Measurements from ENCODE around the gene TGFB2. TPM values are rescaled to one million over a fixed set of nuclear protein-coding genes. Genes with fewer than 3 reads are reported as not detected.

Gene TGFB2
- total RNA-seq, 1 experiment from 2014 or later = 1.2 TPM

DNA sequence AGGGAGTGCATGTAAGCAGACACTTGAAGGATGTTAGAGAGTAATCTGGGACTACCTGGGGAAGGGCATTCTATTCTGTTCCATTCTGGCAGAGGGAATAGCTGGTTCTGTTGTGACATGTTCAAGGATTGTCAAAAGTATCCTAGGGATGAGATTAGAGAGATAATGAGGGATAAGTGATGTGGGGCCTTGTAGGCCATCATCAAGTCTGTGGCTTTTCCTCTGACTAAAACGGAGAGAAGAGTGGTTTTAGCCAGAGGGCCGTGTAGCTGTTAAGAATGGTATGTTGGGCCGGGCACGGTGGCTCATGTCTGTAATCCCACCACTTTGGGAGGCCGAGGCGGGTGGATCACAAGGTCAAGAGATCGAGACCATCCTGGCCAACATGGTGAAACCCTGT is 23.6 kb downstream of the TGFB2 start:
- CTCF ChIA-PET = no interaction called here
- POLR2A ChIA-PET (ENCODE audit: low non-redundant PET) = no interaction called here

DNA sequence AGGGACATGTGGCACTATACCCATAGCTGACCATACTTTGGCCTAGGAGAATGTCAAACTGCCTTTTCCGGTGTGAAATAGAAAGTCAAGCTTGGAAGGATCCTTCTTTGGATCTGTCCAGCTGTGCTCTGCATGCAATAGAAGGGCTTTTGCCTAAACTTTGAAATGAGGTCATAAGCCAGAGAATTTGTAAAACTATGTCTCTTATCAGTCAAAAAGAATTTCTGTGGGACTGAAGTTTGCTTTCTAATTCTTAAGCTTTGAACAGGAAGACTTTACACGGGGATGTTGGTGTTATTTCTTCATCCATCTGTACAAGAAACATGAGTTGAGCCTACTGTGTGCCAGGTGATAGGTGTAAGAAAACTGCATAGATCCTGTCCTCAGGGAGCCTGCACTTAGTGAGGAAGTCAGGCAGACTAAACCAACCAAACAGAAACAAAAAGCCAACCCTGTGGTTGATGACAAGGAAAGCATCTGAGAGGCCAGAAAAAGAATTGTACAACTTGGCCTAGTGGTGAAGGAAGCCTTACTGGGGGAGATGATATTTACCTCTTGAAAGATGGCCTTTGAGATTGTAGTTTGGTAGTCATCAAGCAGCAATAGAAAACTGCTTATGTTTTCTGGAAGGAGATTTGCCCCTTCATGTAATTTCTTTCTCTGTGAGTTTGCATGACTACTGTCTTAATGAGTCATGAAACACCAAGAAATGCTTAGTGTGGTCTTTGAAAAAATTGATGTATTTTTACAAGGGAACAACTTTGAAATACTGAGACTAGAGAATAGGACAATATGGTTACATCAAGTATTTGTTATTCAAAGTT is 24.8 kb downstream of the TGFB2 start:
- Histone ChIP-seq H3K27me3 (replicated peaks; ENCODE audit: insufficient read depth, low read depth, low read length, poor library complexity) (no peaks in the 10 kb centered on the region), H3K4me1 (ENCODE audit: insufficient read depth, low read length, poor library complexity, severe bottlenecking) (no peaks in the 10 kb centered on the region), H3K4me3 (ENCODE audit: low read depth, low read length, poor library complexity, severe bottlenecking) (no peak overlapping the region), H3K9me3 (ENCODE audit: low read depth, low read length, poor library complexity, severe bottlenecking) (no peaks in the 10 kb centered on the region), H3K27ac (ENCODE audit: low read depth, low read length, poor library complexity, severe bottlenecking) (no peak overlapping the region), H3K36me3 (ENCODE audit: insufficient read depth, low read length, poor library complexity, severe bottlenecking) (no peaks in the 10 kb centered on the region)
- no peak for TF ChIP-seq EZH2 (IDR thresholded peaks at IDR 0.05; ENCODE audit: borderline replicate concordance, low read depth, low read length, poor library complexity, severe bottlenecking)
- TF ChIP-seq, protein P1, sequence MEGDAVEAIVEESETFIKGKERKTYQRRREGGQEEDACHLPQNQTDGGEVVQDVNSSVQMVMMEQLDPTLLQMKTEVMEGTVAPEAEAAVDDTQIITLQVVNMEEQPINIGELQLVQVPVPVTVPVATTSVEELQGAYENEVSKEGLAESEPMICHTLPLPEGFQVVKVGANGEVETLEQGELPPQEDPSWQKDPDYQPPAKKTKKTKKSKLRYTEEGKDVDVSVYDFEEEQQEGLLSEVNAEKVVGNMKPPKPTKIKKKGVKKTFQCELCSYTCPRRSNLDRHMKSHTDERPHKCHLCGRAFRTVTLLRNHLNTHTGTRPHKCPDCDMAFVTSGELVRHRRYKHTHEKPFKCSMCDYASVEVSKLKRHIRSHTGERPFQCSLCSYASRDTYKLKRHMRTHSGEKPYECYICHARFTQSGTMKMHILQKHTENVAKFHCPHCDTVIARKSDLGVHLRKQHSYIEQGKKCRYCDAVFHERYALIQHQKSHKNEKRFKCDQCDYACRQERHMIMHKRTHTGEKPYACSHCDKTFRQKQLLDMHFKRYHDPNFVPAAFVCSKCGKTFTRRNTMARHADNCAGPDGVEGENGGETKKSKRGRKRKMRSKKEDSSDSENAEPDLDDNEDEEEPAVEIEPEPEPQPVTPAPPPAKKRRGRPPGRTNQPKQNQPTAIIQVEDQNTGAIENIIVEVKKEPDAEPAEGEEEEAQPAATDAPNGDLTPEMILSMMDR (conservative IDR thresholded peaks at IDR 0.05; ENCODE audit: low read depth, low read length) = no peak
- DNase-seq (ENCODE audit: low spot score) = no peak
- BruUV-seq (replicated peaks) = no TSS peak
- intact Hi-C loops (cut with micrococcal nuclease; ENCODE audit: unreplicated experiment) = loop anchor here (10.0 kb wide), 1 partner anchor 605 kb away; no protein-coding TSS in a partner anchor
- ChIA-PET CTCF (no interaction called here), POLR2A (ENCODE audit: low non-redundant PET) (interaction anchor here (0.6 kb wide), 1 partner anchor 59 kb away, joined by 4 read pairs; no protein-coding TSS in a partner anchor)

More for the DNA sequence above, 23.6 kb downstream of the TGFB2 start:
- Histone ChIP-seq H3K27ac (ENCODE audit: low read depth, low read length, poor library complexity, severe bottlenecking) (no peak overlapping the region), H3K27me3 (replicated peaks; ENCODE audit: insufficient read depth, low read depth, low read length, poor library complexity) (no peaks in the 10 kb centered on the region), H3K9me3 (ENCODE audit: low read depth, low read length, poor library complexity, severe bottlenecking) (no peaks in the 10 kb centered on the region), H3K4me1 (ENCODE audit: insufficient read depth, low read length, poor library complexity, severe bottlenecking) (no peaks in the 10 kb centered on the region), H3K4me3 (ENCODE audit: low read depth, low read length, poor library complexity, severe bottlenecking) (no peak overlapping the region), H3K36me3 (ENCODE audit: insufficient read depth, low read length, poor library complexity, severe bottlenecking) (no peaks in the 10 kb centered on the region)
- no peak for DNase-seq (ENCODE audit: low spot score)
- BruUV-seq (replicated peaks) = no TSS peak
- TF ChIP-seq, protein P1 (conservative IDR thresholded peaks at IDR 0.05; ENCODE audit: low read depth, low read length) = no peak
- TF ChIP-seq EZH2 (IDR thresholded peaks at IDR 0.05; ENCODE audit: borderline replicate concordance, low read depth, low read length, poor library complexity, severe bottlenecking) = no peak
- intact Hi-C loops (cut with micrococcal nuclease; ENCODE audit: unreplicated experiment) = loop anchor here (10.0 kb wide), 1 partner anchor 606 kb away; no protein-coding TSS in a partner anchor

DNA sequence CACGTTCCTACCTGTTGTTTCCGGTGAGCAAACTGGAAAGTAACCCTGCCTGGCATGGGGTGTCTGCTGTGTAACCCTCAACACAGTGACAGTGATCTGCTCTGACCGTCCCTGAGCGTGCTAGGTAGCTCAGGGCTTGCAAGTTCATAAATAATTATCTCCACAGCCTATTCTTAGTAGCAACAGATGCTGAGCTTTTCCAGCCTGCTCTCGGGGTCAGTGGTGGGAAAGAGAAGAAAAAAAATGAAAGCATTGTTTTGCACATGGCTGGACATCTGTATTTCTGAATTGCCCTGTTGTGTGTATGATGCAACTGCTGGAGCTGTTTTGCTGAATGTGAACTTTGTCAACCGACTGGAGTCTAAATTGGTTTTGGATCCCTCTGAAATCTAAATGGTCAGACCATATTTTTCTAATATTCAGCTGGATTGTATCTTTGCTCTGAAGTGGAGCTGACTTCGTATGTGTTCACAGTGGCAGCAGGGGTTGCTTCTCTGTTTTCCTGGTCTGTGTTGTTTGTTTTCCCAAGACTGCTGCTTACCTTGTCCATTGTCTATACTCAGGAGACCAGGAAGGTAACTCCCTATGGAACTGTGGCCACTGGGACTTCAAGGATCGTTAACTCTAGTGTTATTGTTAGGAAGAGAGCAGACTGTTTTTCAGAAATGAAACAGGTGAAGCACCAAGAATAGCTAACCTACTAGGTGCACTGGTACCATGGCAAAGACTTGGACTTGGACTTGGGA is 27.0 kb downstream of the TGFB2 start:
- H3K36me3 ChIP-seq (ENCODE audit: insufficient read depth, low read length, poor library complexity, severe bottlenecking) = no peaks in the 10 kb centered on the region
- TF ChIP-seq, protein P1 (conservative IDR thresholded peaks at IDR 0.05; ENCODE audit: low read depth, low read length) = no peak
- TF ChIP-seq EZH2 (IDR thresholded peaks at IDR 0.05; ENCODE audit: borderline replicate concordance, low read depth, low read length, poor library complexity, severe bottlenecking) = no peak
- H3K4me1 ChIP-seq (ENCODE audit: insufficient read depth, low read length, poor library complexity, severe bottlenecking) = peaks cover 5% of the 10 kb centered on the region
- CTCF ChIA-PET = no interaction called here
- no peak overlapping the region for H3K4me3 ChIP-seq (ENCODE audit: low read depth, low read length, poor library complexity, severe bottlenecking)
- intact Hi-C loops (cut with micrococcal nuclease; ENCODE audit: unreplicated experiment) = no loop called here
- H3K9me3 ChIP-seq (ENCODE audit: low read depth, low read length, poor library complexity, severe bottlenecking) = no peaks in the 10 kb centered on the region
- no TSS peak for BruUV-seq (replicated peaks)
- DNase-seq (ENCODE audit: low spot score) = no peak
- H3K27me3 ChIP-seq (replicated peaks; ENCODE audit: insufficient read depth, low read depth, low read length, poor library complexity) = no peaks in the 10 kb centered on the region
- no peak overlapping the region for H3K27ac ChIP-seq (ENCODE audit: low read depth, low read length, poor library complexity, severe bottlenecking)
- POLR2A ChIA-PET (ENCODE audit: low non-redundant PET) = no interaction called here

All from A673 (cell line).